PC-9 (cell line): Measurements from ENCODE around the gene RTN4RL1.

Source experiments
- CTCF ChIP-seq: fragments of 200-600 bp; sonication (generic); conservative IDR thresholded peaks from 2 replicates; pipeline ENCODE4 v1.6.1; 2017; ENCODE audit warnings: mixed run types, antibody characterized with exemption, mild to moderate bottlenecking, moderate library complexity
- EZH2 ChIP-seq: fragments of 200-600 bp; sonication (generic); IDR thresholded peaks from 2 replicates; pipeline ENCODE4 v1.8.0; 2017; ENCODE audit warnings: antibody characterized with exemption, low read depth

DNA sequence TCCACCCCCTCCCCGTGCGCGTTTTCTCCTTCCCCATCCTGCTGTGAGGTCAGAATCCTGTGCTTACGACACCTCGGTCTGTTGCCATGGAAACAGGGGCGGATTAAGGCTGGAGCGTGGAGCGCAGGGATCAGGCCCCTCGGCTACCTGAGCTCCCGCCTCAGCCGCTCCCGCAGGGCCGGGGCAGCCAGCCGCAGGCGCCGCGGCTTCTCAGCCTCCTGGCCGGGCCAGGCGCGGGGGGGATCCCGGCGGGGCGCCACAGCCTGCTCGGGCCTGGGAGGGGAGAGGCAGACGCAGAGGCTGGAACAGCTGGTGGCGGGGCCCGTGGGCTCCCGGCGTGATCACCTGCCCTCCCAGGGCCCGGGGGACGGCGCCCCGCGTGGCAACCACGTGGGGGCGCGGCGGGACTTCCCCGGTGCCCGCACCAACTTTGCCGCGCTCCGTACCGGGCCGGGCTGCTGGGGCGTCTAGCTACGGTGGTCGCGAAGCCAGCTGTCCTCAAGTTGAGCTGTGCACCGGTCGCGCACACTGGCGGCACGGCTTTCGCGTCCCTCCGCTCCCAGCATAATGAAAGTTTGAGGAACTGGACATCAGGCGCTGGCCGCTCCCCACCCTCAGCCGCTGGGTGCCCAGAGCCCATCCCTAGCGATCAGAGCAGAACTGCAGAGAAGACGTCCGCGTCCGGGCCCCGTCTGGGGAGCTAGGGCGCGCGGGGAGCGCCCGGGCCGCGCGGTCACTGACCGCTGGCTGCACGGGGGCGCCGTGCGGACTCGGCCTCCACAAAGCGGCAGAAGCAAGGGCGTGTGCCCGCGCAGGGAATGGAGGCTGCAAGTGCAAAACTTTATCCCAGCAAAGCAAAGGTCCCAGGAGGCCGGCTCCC, 1.2 kb downstream of the RTN4RL1 start:
- no peak for TF ChIP-seq CTCF
- TF ChIP-seq EZH2 = no peak
